ENCODE data around the gene ESAM.
A peak's percentile ranks its signal among the peaks of the same experiment; 100 is the strongest.

Gene ESAM

GRCh38 chr11:124727474-124727873, 34.6 kb downstream of the ESAM start:
- DNase-seq, result no peak

GRCh38 chr11:124725719-124726105, 36.4 kb downstream of the ESAM start:
- no peak for DNase-seq

- no peak for DNase-seq
Measured at GRCh38 chr11:124724979-124725718, 36.9 kb downstream of the ESAM start.

GRCh38 chr11:124722176-124722575, 39.9 kb downstream of the ESAM start:
- DNase-seq, result no peak

- DNase-seq, result no peak
Measured at GRCh38 chr11:124719534-124719933, 42.6 kb downstream of the ESAM start.

- DNase-seq, result no peak
Measured at GRCh38 chr11:124718801-124719200, 43.3 kb downstream of the ESAM start.

- DNase-seq, result peak; percentile 68
Measured at GRCh38 chr11:124717786-124718651, 44.1 kb downstream of the ESAM start.

GRCh38 chr11:124717421-124717785, 44.7 kb downstream of the ESAM start:
- no peak for DNase-seq

- no peak for DNase-seq
Measured at GRCh38 chr11:124716591-124716990, 45.5 kb downstream of the ESAM start.

GRCh38 chr11:124712392-124712791, 49.7 kb downstream of the ESAM start:
- DNase-seq, result no peak

- DNase-seq, result no peak
Measured at GRCh38 chr11:124707829-124708228, 54.3 kb downstream of the ESAM start.

All from eye (tissue), 1 donor.